Measurements from ENCODE around the gene TMEM127. TPM values are rescaled to one million over a fixed set of nuclear protein-coding genes. Genes with fewer than 3 reads are reported as not detected.

TMEM127 gene
- total RNA-seq: 10 to 100 TPM; 27.1 to 38.8 (median 30.9) TPM

DNA sequence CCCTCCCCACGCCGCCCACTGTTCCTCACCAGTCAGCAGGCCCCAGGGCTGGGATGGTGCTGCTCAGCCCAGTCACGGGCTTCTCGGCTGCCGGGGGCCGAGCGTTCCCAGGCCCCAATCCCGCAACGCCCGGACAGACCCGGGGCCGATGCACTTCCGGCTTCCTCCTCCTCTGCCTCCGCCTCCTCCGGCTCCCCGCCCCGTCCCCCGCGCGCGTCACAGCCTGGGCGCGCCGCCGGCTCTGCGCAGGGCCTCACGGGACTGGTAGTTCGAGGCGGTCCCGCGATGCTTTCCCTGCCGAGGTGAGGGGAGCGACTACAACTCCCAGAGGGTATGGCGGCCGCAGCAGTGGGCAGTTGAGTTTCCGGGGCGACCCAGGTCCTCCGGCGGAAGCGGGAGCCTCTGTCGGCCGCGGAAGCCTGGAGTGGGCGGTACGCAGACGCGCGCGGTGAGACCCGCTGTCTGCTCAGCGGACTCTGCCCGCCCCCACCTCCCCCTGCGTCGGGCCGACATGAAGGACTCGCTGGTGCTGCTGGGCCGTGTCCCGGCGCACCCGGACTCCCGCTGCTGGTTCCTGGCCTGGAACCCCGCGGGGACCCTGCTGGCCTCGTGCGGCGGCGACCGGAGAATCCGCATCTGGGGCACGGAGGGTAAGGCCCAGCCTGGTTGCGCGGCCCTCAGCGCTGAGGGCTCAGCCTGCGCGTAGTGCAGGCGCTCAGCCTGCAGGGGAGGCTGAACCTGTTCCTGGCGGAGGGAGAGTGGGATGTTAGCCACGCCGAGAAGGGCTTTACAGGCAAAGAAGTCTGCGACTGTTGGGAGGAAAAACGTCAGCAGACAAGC lies at the start of gene TMEM127, which contains the start of gene CIAO1:
Gene TMEM127, minus strand, starts transcription at position 158 of the 840 bp plus-strand sequence. CDS start 616 bp downstream, outside the sequence.
Gene CIAO1, plus strand, starts transcription at position 386 of the 840 bp plus-strand sequence. Its CDS starts 126 bp downstream, at position 512.
- peaks cover 49 to 51% of the 10 kb centered on the region in 2 donors for H3K4me1 ChIP-seq
- intact Hi-C loops (cut with DNase I; ENCODE audit: low total_unique reads): loop anchor here (1.0 to 10.0 kb wide), 4 partner anchors 39 to 267 kb away; partner anchors contain the start of genes NCAPH and SNRNP200

DNA sequence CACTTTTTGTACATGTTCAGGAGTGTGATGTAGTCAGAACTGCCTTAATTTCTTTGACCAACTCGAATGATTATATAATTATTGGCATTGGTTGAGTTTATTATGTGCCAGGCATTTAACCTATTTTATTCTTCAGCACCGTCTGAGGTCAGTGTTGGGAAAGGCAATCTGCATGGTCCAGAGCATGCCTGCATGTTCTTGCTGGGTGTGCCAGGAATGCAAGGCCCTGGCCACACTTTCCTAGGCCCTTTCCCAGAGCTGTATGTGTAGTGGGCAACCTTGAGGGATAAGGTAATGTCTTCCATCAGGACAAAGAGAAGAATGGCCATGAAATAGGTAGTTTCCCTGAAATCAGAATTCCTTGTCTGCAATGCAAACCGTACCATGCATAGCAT lies 49.2 kb upstream of the TMEM127 start:
- Histone ChIP-seq H3K4me1 (no peaks in the 10 kb centered on the region), H3K27me3 (peaks cover 8 to 20% (median 15%) of the 10 kb centered on the region in 3 donors), H3K4me3 (no peak overlapping the region), H3K9me3 (no peaks in the 10 kb centered on the region), H3K36me3 (no peaks in the 10 kb centered on the region), H3K27ac (no peak overlapping the region)
- in situ Hi-C loops (cut with MboI; ENCODE audit: low sequenced_read_pairs in 4 of 4) (loop anchor here in 2 of 4 donors (25.0 kb wide), 1 partner anchor 197 kb away; the partner anchor contains the start of gene NEURL3 (in 2 of the 2)), intact Hi-C loops (cut with DNase I; ENCODE audit: low total_unique reads) (no loop called here)
- no peak for ATAC-seq
- DNase-seq: no peak
- TF ChIP-seq, protein P1, sequence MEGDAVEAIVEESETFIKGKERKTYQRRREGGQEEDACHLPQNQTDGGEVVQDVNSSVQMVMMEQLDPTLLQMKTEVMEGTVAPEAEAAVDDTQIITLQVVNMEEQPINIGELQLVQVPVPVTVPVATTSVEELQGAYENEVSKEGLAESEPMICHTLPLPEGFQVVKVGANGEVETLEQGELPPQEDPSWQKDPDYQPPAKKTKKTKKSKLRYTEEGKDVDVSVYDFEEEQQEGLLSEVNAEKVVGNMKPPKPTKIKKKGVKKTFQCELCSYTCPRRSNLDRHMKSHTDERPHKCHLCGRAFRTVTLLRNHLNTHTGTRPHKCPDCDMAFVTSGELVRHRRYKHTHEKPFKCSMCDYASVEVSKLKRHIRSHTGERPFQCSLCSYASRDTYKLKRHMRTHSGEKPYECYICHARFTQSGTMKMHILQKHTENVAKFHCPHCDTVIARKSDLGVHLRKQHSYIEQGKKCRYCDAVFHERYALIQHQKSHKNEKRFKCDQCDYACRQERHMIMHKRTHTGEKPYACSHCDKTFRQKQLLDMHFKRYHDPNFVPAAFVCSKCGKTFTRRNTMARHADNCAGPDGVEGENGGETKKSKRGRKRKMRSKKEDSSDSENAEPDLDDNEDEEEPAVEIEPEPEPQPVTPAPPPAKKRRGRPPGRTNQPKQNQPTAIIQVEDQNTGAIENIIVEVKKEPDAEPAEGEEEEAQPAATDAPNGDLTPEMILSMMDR (IDR thresholded peaks at IDR 0.05 in 4 of 5, conservative IDR thresholded peaks at IDR 0.05 in 1 of 5): no peak
- no peak for TF ChIP-seq POLR2A (IDR thresholded peaks at IDR 0.05)

More for the DNA sequence above, at the start of gene TMEM127, which contains the start of gene CIAO1:
- peak; percentile 87 for ATAC-seq
- no peaks in the 10 kb centered on the region for H3K9me3 ChIP-seq
- peak within 1 kb of the TSS; percentile 84 to 97 (median 90) for H3K4me3 ChIP-seq
- peak; percentile 98 for TF ChIP-seq POLR2A (IDR thresholded peaks at IDR 0.05)
- TF ChIP-seq, protein P1 (IDR thresholded peaks at IDR 0.05 in 4 of 5, conservative IDR thresholded peaks at IDR 0.05 in 1 of 5): peak; percentile 20 to 42 (median 35)
- no peaks in the 10 kb centered on the region for H3K27me3 ChIP-seq
- in situ Hi-C loops (cut with MboI; ENCODE audit: low sequenced_read_pairs in 4 of 4): loop anchor here in 1 of 4 donors (25.0 kb wide), 2 partner anchors 129 to 254 kb away; partner anchors contain the start of genes ASTL and DUSP2
- peaks cover 0 to 40% of the 10 kb centered on the region in 2 donors for H3K36me3 ChIP-seq
- DNase-seq: peak; percentile 98 to 99
- peak within 1 kb of the TSS; percentile 94 to 99 (median 96) for H3K27ac ChIP-seq

- Histone ChIP-seq H3K4me3 (no peak overlapping the region), H3K4me1 (peaks cover 17 to 18% of the 10 kb centered on the region in 2 donors), H3K27ac (no peak overlapping the region), H3K36me3 (peaks cover 0 to 4% of the 10 kb centered on the region in 2 donors), H3K27me3 (no peaks in the 10 kb centered on the region), H3K9me3 (no peaks in the 10 kb centered on the region)
- in situ Hi-C loops (cut with MboI; ENCODE audit: low sequenced_read_pairs in 4 of 4) (loop anchor here in 2 of 4 donors (25.0 kb wide), 1 partner anchor 204 kb away; the partner anchor contains the start of gene NEURL3 (in 2 of the 2)), intact Hi-C loops (cut with DNase I; ENCODE audit: low total_unique reads) (loop anchor here (5.0 kb wide), 1 partner anchor 99 kb away; no protein-coding TSS in a partner anchor)
- ATAC-seq (no peak), DNase-seq (no peak)
- TF ChIP-seq, protein P1 (IDR thresholded peaks at IDR 0.05 in 4 of 5, conservative IDR thresholded peaks at IDR 0.05 in 1 of 5): no peak
- no peak for TF ChIP-seq POLR2A (IDR thresholded peaks at IDR 0.05)
These were observed 42.5 kb upstream of the TMEM127 start for GRCh38 chr2:96308248-96308647.

- Histone ChIP-seq H3K36me3 (peaks cover 3 to 22% of the 10 kb centered on the region in 2 donors), H3K9me3 (no peaks in the 10 kb centered on the region), H3K4me1 (peaks cover 17 to 18% of the 10 kb centered on the region in 2 donors), H3K27ac (peak overlapping the region in 1 of 4 donors; percentile 89), H3K4me3 (peak overlapping the region in 3 of 4 donors; percentile 87 to 95 (median 91)), H3K27me3 (no peaks in the 10 kb centered on the region)
- in situ Hi-C loops (cut with MboI; ENCODE audit: low sequenced_read_pairs in 4 of 4): loop anchor here in 2 of 4 donors (25.0 kb wide), 1 partner anchor 206 kb away; the partner anchor contains the start of gene NEURL3 (in 2 of the 2)
- no peak for ATAC-seq
- no peak for TF ChIP-seq POLR2A (IDR thresholded peaks at IDR 0.05)
- TF ChIP-seq, protein P1 (IDR thresholded peaks at IDR 0.05 in 4 of 5, conservative IDR thresholded peaks at IDR 0.05 in 1 of 5): no peak
- DNase-seq: no peak
- intact Hi-C loops (cut with DNase I; ENCODE audit: low total_unique reads): loop anchor here (5.0 kb wide), 1 partner anchor 101 kb away; no protein-coding TSS in a partner anchor
These were observed 40.6 kb upstream of the TMEM127 start for GRCh38 chr2:96306370-96306769.

Data from gastrocnemius medialis (tissue), 4 donors.